GM23338 (cell line): Measurements from ENCODE around the gene MAP3K21. TPM values are rescaled to one million over a fixed set of nuclear protein-coding genes. Genes with fewer than 3 reads are reported as not detected.

Experiments
- ATAC-seq: fragments of 200-7000 bp; cut with Tn5 transposase; 3 replicates; pipeline ENCODE4 v1.9.1; 2020
- DNase-seq: peaks from one replicate; pipeline ENCODE4 v3.0.0-alpha.2; 2015; ENCODE audit warnings: low spot score
- H2AFZ ChIP-seq: fragments of 200-600 bp; sonication (generic); 2 replicates; pipeline ENCODE4 v1.8.0; 2016; ENCODE audit warnings: antibody characterized with exemption, mild to moderate bottlenecking, moderate library complexity
- H3F3A ChIP-seq: fragments of 200-600 bp; sonication (generic); replicated peaks from 2 replicates; pipeline ENCODE4 v1.8.0; 2017; ENCODE audit warnings: antibody characterized with exemption, mixed run types, low read depth
- H3K27ac ChIP-seq: fragments of 200-600 bp; sonication (generic); 2 replicates; pipeline ENCODE4 v1.6.1; 2016; ENCODE audit warnings: low read depth
- H3K27me3 ChIP-seq: fragments of 200-600 bp; sonication (generic); 2 replicates; pipeline ENCODE4 v1.8.0; 2016; ENCODE audit warnings: mild to moderate bottlenecking, mixed run types, moderate library complexity; ENCODE audit not compliant: insufficient read depth
- H3K36me3 ChIP-seq: fragments of 200-600 bp; sonication (generic); 2 replicates; pipeline ENCODE4 v1.8.0; 2016; ENCODE audit warnings: mild to moderate bottlenecking; ENCODE audit not compliant: insufficient read depth
- H3K4me1 ChIP-seq: fragments of 200-600 bp; sonication (generic); 2 replicates; pipeline ENCODE4 v1.8.0; 2016; ENCODE audit warnings: mild to moderate bottlenecking, moderate library complexity; ENCODE audit not compliant: insufficient read depth
- H3K4me2 ChIP-seq: fragments of 200-600 bp; sonication (generic); 2 replicates; pipeline ENCODE4 v1.7.1; 2017; ENCODE audit warnings: mixed run types
- H3K4me3 ChIP-seq: fragments of 200-600 bp; sonication (generic); 2 replicates; pipeline ENCODE4 v1.6.1; 2016; ENCODE audit warnings: mixed run types
- H3K79me2 ChIP-seq: fragments of 200-600 bp; sonication (generic); replicated peaks from 2 replicates; pipeline ENCODE4 v1.8.0; 2017; ENCODE audit warnings: mild to moderate bottlenecking; ENCODE audit not compliant: insufficient read depth
- H3K9me2 ChIP-seq: fragments of 200-600 bp; sonication (generic); 2 replicates; pipeline ENCODE4 v1.8.0; 2017; ENCODE audit not compliant: insufficient read depth
- H4K20me1 ChIP-seq: fragments of 200-600 bp; sonication (generic); replicated peaks from 2 replicates; pipeline ENCODE4 v1.8.0; 2017; ENCODE audit warnings: mild to moderate bottlenecking; ENCODE audit not compliant: insufficient read depth
- H3K27ac Mint-ChIP-seq: 2 replicates; pipeline ENCODE4 v1.8.0; 2020; ENCODE audit warnings: inconsistent platforms, mild to moderate bottlenecking, moderate library complexity, mixed read lengths
- H3K27me3 Mint-ChIP-seq: 3 replicates; pipeline ENCODE4 v1.8.0; 2022; ENCODE audit warnings: low read depth, mild to moderate bottlenecking, moderate library complexity, mixed read lengths, inconsistent platforms; ENCODE audit not compliant: insufficient read depth, poor library complexity
- H3K36me3 Mint-ChIP-seq: 3 replicates; pipeline ENCODE4 v1.8.0; 2021; ENCODE audit warnings: low read depth, mild to moderate bottlenecking, inconsistent platforms, moderate library complexity, mixed read lengths
- H3K4me1 Mint-ChIP-seq: 3 replicates; pipeline ENCODE4 v1.8.0; 2020; ENCODE audit warnings: mild to moderate bottlenecking, inconsistent platforms, mixed read lengths
- H3K4me3 Mint-ChIP-seq: 3 replicates; pipeline ENCODE4 v1.8.0; 2021; ENCODE audit warnings: moderate library complexity, mild to moderate bottlenecking, inconsistent platforms, mixed read lengths
- H3K9me3 Mint-ChIP-seq: 3 replicates; pipeline ENCODE4 v1.8.0; 2020; ENCODE audit warnings: moderate library complexity, mild to moderate bottlenecking, inconsistent platforms, mixed read lengths
- CREB1 ChIP-seq: fragments of 250-450 bp; sonication (Bioruptor Pico); IDR thresholded peaks from 2 replicates; pipeline ENCODE4 v1.5.0; 2020; ENCODE audit warnings: low read depth, mild to moderate bottlenecking, moderate library complexity
- EZH2 ChIP-seq: fragments of 200-600 bp; sonication (generic); IDR thresholded peaks from one replicate; pipeline ENCODE4 v1.8.0; 2017; ENCODE audit warnings: antibody characterized with exemption, mild to moderate bottlenecking, low read depth; ENCODE audit not compliant: unreplicated experiment
- EZH2phosphoT487 ChIP-seq: fragments of 200-600 bp; sonication (generic); IDR thresholded peaks from one replicate; pipeline ENCODE4 v1.8.1; 2018; ENCODE audit warnings: antibody characterized with exemption; ENCODE audit not compliant: unreplicated experiment
- JUNB ChIP-seq: IDR thresholded peaks from one replicate; pipeline ENCODE4 v1.6.1; 2016; ENCODE audit warnings: antibody characterized with exemption; ENCODE audit not compliant: unreplicated experiment
- NANOG ChIP-seq: IDR thresholded peaks from 2 replicates; pipeline ENCODE4 v1.6.1; 2016; ENCODE audit warnings: antibody characterized with exemption, borderline replicate concordance
- POLR2AphosphoS5 ChIP-seq: IDR thresholded peaks from 2 replicates; pipeline ENCODE4 v1.6.1; 2016; ENCODE audit warnings: antibody characterized with exemption, low read depth
- STAT1 ChIP-seq: IDR thresholded peaks from one replicate; pipeline ENCODE4 v1.6.1; 2016; ENCODE audit warnings: antibody characterized with exemption; ENCODE audit not compliant: unreplicated experiment
- ZNF114 ChIP-seq: fragments of 250-450 bp; sonication (Bioruptor Pico); IDR thresholded peaks from 2 replicates; pipeline ENCODE4 v1.5.0; 2020; ENCODE audit warnings: mild to moderate bottlenecking, moderate library complexity
- ZNF331 ChIP-seq: fragments of 250-450 bp; sonication (Bioruptor Pico); IDR thresholded peaks from 2 replicates; pipeline ENCODE4 v1.5.0; 2020; ENCODE audit warnings: low read depth, mild to moderate bottlenecking, moderate library complexity
- polyA plus RNA-seq: library from polyadenylated mRNA; unstranded; fragments of >200 nt; fragmentation: Nextera tagmentation; extraction: Ambion mirVana; gene quantifications from 2 replicates; pipeline ENCODE4 v1.2.1, GENCODE V29; 2016
- total RNA-seq: library from RNA; depleted of rRNA; stranded (reverse); fragments of >200 nt; shearing (Covaris generic); gene quantifications from 2 replicates; pipeline ENCODE4 v1.2.3, GENCODE V29; 2014
- TF ChIP-seq, protein P1 (sequence below): IDR thresholded peaks from one replicate; pipeline ENCODE4 v1.6.1; 2018; ENCODE audit warnings: antibody characterized with exemption; ENCODE audit not compliant: unreplicated experiment
- TF ChIP-seq, protein P2 (sequence below): fragments of 250-450 bp; sonication (Bioruptor Pico); IDR thresholded peaks from 2 replicates; pipeline ENCODE4 v1.5.0; 2020; ENCODE audit warnings: mild to moderate bottlenecking, moderate library complexity
- TF ChIP-seq, protein P3 (sequence below), 2 experiments: fragments of 200-600 bp in 1 of 2; sonication (generic) in 1 of 2; conservative IDR thresholded peaks; 2 replicates each; pipeline versions ENCODE4 v1.5.1 to v1.6.1; 2016 to 2017; ENCODE audit warnings: antibody characterized with exemption in 2 of 2, low read depth in 2 of 2, mild to moderate bottlenecking in 2 of 2, moderate library complexity in 1 of 2
- TF ChIP-seq, protein P4 (sequence below): IDR thresholded peaks from 2 replicates; pipeline ENCODE4 v1.6.1; 2016; ENCODE audit warnings: antibody characterized with exemption

MAP3K21 gene
- total and polyA plus RNA-seq, 2 experiments from 2014 or later, result 11.7 to 40.1 TPM

DNA sequence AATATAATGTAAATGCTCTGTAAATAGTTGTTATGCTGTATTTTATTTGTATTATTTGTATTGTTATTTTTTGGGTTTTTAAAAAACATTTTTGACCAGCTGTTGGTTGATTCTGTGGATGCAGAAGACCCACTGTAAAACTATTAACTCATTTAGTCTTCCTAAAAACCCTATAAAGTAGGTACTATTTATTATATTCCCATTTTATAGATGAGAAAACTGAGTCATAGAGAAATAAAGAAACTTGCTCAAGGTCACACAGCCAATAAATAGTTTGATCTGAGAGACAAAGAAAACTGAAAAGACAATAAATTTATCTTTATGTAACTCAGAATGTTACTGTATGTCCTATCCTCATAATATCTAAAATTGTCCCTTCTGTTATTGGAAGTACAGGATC lies 1.2 kb upstream of the MAP3K21 start:
- Mint-ChIP-seq H3K4me3 (0 out of 3 replicates have a peak overlapping the region, but pooled peaks have one; percentile 84), H3K9me3 (peaks cover 4% of the 10 kb centered on the region; the same call in 2 of the 3 replicates), H3K4me1 (peaks cover 26% of the 10 kb centered on the region), H3K36me3 (no peaks in the 10 kb centered on the region; the same call in 2 of the 3 replicates), H3K27me3 (peaks cover 11% of the 10 kb centered on the region), H3K27ac (no peak overlapping the region)
- peaks cover 26% of the 10 kb centered on the region for H3K27me3 ChIP-seq
- H3F3A ChIP-seq, result no peaks in the 10 kb centered on the region
- ATAC-seq (no peak), DNase-seq (no peak)
- peaks cover 18% of the 10 kb centered on the region for H3K4me1 ChIP-seq
- TF ChIP-seq ZNF331 (CRISPR knock-in tag) (no peak), JUNB (no peak), POLR2AphosphoS5 (no peak), STAT1 (no peak), CREB1 (CRISPR knock-in tag) (no peak), ZNF114 (CRISPR knock-in tag) (no peak), NANOG (no peak), EZH2phosphoT487 (no peak), EZH2 (no peak)
- TF ChIP-seq, protein P1, sequence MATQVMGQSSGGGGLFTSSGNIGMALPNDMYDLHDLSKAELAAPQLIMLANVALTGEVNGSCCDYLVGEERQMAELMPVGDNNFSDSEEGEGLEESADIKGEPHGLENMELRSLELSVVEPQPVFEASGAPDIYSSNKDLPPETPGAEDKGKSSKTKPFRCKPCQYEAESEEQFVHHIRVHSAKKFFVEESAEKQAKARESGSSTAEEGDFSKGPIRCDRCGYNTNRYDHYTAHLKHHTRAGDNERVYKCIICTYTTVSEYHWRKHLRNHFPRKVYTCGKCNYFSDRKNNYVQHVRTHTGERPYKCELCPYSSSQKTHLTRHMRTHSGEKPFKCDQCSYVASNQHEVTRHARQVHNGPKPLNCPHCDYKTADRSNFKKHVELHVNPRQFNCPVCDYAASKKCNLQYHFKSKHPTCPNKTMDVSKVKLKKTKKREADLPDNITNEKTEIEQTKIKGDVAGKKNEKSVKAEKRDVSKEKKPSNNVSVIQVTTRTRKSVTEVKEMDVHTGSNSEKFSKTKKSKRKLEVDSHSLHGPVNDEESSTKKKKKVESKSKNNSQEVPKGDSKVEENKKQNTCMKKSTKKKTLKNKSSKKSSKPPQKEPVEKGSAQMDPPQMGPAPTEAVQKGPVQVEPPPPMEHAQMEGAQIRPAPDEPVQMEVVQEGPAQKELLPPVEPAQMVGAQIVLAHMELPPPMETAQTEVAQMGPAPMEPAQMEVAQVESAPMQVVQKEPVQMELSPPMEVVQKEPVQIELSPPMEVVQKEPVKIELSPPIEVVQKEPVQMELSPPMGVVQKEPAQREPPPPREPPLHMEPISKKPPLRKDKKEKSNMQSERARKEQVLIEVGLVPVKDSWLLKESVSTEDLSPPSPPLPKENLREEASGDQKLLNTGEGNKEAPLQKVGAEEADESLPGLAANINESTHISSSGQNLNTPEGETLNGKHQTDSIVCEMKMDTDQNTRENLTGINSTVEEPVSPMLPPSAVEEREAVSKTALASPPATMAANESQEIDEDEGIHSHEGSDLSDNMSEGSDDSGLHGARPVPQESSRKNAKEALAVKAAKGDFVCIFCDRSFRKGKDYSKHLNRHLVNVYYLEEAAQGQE, result no peak
- TF ChIP-seq, protein P2, sequence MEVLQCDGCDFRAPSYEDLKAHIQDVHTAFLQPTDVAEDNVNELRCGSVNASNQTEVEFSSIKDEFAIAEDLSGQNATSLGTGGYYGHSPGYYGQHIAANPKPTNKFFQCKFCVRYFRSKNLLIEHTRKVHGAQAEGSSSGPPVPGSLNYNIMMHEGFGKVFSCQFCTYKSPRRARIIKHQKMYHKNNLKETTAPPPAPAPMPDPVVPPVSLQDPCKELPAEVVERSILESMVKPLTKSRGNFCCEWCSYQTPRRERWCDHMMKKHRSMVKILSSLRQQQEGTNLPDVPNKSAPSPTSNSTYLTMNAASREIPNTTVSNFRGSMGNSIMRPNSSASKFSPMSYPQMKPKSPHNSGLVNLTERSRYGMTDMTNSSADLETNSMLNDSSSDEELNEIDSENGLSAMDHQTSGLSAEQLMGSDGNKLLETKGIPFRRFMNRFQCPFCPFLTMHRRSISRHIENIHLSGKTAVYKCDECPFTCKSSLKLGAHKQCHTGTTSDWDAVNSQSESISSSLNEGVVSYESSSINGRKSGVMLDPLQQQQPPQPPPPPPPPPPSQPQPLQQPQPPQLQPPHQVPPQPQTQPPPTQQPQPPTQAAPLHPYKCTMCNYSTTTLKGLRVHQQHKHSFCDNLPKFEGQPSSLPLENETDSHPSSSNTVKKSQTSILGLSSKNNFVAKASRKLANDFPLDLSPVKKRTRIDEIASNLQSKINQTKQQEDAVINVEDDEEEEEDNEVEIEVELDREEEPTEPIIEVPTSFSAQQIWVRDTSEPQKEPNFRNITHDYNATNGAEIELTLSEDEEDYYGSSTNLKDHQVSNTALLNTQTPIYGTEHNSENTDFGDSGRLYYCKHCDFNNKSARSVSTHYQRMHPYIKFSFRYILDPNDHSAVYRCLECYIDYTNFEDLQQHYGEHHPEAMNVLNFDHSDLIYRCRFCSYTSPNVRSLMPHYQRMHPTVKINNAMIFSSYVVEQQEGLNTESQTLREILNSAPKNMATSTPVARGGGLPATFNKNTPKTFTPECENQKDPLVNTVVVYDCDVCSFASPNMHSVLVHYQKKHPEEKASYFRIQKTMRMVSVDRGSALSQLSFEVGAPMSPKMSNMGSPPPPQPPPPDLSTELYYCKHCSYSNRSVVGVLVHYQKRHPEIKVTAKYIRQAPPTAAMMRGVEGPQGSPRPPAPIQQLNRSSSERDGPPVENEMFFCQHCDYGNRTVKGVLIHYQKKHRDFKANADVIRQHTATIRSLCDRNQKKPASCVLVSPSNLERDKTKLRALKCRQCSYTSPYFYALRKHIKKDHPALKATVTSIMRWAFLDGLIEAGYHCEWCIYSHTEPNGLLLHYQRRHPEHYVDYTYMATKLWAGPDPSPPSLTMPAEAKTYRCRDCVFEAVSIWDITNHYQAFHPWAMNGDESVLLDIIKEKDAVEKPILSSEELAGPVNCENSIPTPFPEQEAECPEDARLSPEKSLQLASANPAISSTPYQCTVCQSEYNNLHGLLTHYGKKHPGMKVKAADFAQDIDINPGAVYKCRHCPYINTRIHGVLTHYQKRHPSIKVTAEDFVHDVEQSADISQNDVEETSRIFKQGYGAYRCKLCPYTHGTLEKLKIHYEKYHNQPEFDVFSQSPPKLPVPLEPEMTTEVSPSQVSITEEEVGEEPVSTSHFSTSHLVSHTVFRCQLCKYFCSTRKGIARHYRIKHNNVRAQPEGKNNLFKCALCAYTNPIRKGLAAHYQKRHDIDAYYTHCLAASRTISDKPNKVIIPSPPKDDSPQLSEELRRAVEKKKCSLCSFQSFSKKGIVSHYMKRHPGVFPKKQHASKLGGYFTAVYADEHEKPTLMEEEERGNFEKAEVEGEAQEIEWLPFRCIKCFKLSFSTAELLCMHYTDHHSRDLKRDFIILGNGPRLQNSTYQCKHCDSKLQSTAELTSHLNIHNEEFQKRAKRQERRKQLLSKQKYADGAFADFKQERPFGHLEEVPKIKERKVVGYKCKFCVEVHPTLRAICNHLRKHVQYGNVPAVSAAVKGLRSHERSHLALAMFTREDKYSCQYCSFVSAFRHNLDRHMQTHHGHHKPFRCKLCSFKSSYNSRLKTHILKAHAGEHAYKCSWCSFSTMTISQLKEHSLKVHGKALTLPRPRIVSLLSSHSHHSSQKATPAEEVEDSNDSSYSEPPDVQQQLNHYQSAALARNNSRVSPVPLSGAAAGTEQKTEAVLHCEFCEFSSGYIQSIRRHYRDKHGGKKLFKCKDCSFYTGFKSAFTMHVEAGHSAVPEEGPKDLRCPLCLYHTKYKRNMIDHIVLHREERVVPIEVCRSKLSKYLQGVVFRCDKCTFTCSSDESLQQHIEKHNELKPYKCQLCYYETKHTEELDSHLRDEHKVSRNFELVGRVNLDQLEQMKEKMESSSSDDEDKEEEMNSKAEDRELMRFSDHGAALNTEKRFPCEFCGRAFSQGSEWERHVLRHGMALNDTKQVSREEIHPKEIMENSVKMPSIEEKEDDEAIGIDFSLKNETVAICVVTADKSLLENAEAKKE (CRISPR knock-in tag), result no peak
- TF ChIP-seq, protein P3, sequence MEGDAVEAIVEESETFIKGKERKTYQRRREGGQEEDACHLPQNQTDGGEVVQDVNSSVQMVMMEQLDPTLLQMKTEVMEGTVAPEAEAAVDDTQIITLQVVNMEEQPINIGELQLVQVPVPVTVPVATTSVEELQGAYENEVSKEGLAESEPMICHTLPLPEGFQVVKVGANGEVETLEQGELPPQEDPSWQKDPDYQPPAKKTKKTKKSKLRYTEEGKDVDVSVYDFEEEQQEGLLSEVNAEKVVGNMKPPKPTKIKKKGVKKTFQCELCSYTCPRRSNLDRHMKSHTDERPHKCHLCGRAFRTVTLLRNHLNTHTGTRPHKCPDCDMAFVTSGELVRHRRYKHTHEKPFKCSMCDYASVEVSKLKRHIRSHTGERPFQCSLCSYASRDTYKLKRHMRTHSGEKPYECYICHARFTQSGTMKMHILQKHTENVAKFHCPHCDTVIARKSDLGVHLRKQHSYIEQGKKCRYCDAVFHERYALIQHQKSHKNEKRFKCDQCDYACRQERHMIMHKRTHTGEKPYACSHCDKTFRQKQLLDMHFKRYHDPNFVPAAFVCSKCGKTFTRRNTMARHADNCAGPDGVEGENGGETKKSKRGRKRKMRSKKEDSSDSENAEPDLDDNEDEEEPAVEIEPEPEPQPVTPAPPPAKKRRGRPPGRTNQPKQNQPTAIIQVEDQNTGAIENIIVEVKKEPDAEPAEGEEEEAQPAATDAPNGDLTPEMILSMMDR (conservative IDR thresholded peaks at IDR 0.05; ENCODE audit: low read depth in 2 of 2), result no peak
- TF ChIP-seq, protein P4, sequence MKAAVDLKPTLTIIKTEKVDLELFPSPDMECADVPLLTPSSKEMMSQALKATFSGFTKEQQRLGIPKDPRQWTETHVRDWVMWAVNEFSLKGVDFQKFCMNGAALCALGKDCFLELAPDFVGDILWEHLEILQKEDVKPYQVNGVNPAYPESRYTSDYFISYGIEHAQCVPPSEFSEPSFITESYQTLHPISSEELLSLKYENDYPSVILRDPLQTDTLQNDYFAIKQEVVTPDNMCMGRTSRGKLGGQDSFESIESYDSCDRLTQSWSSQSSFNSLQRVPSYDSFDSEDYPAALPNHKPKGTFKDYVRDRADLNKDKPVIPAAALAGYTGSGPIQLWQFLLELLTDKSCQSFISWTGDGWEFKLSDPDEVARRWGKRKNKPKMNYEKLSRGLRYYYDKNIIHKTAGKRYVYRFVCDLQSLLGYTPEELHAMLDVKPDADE, result no peak
- peak overlapping the region; percentile 86 for H3K4me2 ChIP-seq
- H3K27ac ChIP-seq, result no peak overlapping the region
- H3K4me3 ChIP-seq, result peak overlapping the region; percentile 79
- no peaks in the 10 kb centered on the region for H3K9me2 ChIP-seq
- H3K36me3 ChIP-seq, result no peaks in the 10 kb centered on the region
- peak overlapping the region; percentile 99; the same call in 1 of the 2 replicates for H2AFZ ChIP-seq
- H3K79me2 ChIP-seq, result peaks cover 26% of the 10 kb centered on the region
- H4K20me1 ChIP-seq, result peaks cover 16% of the 10 kb centered on the region; the same call in 1 of the 2 replicates
